Activated CD4-positive, alpha-beta T cell treated with anti-CD3 and anti-CD28 coated beads for 4 hours (primary cell): ENCODE data around the gene RUBCNL.
A peak's percentile ranks its signal among the peaks of the same experiment; 100 is the strongest.
"Not testable (repeated sequence)": the region's sequence is repeated elsewhere in the genome, so short reads cannot be mapped to it uniquely, and the experiment has no call there.

Source experiments
- DNase-seq, 2 donors: peaks; one replicate each; pipeline ENCODE4 v3.0.0-alpha.2; 2020

RUBCNL gene

DNA sequence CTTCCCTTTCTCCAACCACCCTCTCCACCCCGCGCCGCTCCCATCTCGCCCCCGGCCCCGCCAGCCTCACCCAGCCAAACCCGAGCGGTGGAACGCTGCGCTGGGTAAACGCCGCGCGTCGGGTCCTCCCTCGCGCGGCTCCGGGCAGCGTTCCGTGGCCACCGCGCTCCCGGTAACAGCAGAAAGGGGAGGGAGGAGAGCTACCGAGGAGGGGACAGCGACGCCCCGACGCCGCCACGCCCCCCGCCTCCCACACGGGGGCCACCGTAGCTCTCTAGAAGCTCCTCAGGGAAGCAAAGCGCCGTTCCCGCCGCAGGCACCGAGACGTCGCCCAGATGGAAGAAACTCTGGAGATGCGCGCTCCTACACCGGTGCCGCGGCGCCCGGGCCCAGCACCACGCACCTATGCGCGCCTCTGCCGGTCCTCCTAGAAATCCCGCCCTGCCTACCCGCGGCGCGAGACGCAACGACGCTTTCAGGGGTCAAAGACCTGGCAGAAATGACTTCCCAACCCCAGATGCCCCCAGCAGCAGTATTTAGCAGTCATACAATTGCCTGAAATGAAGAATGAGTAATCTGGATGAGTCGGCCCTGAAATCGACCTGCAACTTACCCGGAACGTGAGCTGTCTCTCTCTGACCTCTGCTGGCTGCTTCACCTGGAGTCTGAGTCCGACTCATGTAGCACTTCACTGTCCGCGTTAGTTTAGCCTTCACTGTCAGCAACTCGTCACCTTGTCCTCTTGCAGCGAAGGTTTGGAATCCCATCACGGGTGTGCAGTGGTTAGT lies at the start of gene RUBCNL:
Gene RUBCNL (minus strand): TSS at position 189 of the 788 bp plus-strand sequence. CDS start 14,777 bp downstream, outside the sequence.
- peak; percentile 5 to 20 for DNase-seq

GRCh38 chr13:46429558-46429957 lies 42.5 kb upstream of the RUBCNL start:
- not testable (repeated sequence) for DNase-seq

DNA sequence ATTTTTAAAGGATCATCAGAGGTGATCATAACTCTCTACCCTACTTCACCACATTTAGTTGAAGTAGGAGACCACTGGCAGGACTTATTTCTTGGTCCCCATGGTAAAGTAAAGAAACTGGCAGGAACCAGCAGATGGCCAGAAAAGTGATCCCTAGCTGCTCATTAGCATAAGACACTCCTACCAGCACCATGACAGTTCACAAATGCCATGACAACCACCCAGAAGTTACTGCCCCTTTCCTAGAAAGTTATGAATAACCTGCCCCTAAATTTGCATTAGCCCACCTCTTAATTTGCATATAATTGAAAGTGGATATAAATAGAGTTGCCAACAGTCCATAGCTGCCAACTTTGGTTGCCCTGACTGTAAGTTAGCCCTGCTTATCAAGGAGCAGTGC lies 18.4 kb upstream of the RUBCNL start:
- DNase-seq, result no peak

- DNase-seq, result no peak
Observed at GRCh38 chr13:46404733-46405100, 17.7 kb upstream of the RUBCNL start.

DNA sequence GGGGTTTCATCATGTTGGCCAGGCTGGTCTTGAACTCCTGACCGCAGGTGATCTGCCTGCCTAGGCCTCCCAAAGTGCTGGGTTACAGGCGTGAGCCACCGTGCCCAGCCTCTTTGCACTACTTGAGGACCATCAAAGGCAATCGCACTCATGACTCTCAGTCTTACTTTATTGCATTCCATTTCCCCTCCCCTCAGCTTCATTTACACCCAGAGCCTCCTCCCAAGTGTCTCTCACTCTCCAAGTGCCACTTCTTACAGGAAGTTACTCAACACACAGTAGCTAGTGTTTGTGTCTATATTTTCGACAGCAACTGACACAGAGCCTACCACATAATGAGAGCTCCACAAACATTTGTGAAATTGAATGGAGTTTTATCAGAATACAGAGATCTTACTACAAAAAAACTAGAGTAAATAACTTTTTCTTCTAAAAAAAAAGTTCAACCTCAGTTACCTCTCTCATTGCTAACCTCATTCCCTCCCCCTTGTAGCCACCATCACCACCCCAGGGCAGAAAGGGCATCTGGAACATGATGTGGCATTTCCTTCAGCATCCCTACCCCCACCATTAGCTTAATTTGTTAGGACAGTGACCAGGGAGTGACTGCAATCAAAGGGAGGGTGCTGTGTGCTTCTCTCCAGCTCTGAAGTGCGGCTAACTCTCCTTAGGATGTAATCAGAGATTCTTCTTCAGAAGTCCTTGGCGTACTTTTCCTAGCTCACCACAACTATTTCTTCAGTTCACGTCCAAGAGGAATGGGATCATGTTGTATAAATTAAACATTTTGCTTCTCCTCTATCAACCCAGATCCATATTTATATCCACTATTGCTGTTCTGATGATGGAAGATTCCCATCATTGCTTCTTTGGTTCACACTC lies 17.0 kb upstream of the RUBCNL start:
- no peak for DNase-seq

GRCh38 chr13:46402178-46402577 lies 15.1 kb upstream of the RUBCNL start:
- no peak for DNase-seq

- DNase-seq, result no peak
Observed at GRCh38 chr13:46401432-46401831, 14.4 kb upstream of the RUBCNL start.

- DNase-seq, result no peak
Observed at GRCh38 chr13:46396341-46396740, 9.3 kb upstream of the RUBCNL start.

DNA sequence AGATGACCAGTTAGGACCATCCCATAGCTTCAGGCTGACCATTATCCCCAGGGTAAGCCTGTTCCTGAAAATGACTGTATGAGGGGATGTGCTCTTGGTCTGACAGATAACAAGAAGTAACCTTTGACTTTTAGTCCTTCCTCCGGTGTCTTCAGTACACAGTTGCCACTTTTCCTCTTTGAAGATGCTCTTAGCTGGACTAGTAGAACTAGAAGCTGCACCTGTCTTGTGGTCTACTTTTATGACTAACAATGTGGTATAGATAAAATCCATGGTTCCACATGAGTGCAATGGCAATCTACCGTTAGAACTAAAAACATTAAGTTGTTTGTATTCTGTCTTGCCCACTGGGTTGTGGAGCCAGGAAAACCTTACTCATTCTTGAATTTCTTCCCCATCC lies 5.9 kb upstream of the RUBCNL start:
- no peak for DNase-seq

DNA sequence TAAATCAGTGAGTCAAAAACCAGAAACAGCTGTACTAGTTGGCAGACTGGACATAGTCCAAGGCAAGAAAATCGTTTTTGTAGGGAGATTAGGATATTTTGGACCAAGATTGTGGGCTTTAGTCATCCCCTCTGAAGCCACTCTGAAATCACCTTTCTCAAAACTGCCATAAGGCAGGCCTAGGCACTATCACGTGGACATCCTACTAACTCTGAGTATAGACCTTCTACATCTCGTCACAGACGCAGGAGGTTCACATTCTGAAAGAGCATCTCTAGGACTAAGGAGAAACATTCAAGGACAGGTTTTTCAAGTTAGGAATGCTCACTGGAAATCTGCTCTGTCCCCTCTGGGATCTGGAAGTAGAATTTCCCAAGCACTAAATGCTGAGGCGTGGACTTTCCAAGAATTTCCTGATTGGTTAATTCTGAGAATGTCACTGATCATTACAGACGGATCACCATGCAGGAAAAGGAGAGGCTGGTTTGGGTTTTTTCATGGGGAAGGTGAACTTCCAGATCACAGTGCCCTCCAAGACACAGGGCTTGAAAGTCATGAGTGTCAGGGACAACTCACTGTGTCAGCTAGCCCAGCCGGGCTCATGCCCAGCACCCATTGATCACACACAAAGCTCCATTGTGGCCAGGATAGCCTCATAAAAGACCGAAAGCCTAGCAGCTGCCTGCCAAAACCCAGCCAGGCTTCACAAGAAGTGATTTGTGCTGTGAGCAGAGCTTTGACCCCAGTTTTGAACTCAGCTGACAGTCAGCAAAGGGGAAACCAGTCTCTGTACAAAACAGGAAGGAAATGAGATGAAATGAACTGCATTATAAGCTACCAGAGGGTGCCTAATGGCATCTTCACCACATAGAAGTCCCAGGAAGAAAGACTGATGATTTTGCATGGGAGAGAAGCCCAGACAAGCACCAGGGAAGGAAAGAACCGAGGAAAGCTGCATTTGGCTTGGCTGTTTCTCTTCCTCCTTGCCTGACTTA lies 2.7 kb upstream of the RUBCNL start:
- DNase-seq, result peak in 1 of 2 donors; percentile 2

DNA sequence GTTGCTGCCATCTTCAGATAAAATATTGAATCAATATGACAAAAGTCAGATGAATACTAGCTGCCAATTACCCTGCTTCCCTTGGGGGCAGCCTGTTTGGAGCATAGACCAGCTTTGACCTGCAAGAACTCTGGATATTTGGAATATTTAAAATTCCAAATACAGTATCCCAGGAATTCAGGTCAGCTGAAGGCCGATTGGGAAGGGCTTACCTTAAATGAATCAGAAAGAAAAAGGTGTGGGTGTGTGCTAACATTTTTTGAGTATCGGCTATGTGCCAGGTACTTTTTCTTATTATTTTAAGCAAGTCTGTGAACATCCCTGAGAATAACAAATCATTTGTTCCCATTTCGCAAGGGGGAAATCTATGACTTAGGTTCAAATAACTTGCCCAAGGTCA lies 1.8 kb upstream of the RUBCNL start:
- no peak for DNase-seq

DNA sequence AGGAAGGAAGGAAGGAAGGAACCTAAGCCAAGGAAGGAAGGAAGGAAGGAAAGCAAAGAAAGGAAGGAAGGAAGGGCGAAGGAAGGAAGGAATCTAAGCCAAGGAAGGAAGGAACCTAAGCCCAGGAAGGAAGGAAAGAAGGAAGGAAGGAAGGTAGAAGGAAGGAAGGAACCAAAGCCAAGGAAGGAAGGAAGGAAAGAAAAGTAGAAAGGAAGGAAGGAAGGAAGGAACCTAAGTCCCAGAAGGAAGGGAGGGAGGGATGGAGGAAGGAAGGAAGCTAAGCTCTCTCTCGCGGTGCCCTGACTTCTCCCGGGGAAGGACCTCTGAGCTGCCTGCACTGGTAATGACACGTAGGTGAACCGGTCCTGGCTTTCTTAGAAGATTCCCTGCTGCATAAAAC lies 1.3 kb upstream of the RUBCNL start:
- no peak for DNase-seq

GRCh38 chr13:46386392-46387063 lies 524 bp downstream of the RUBCNL start:
- no peak for DNase-seq

GRCh38 chr13:46385946-46386345 lies 1.1 kb downstream of the RUBCNL start:
- DNase-seq, result no peak

GRCh38 chr13:46383383-46383782 lies 3.7 kb downstream of the RUBCNL start:
- no peak for DNase-seq

- DNase-seq, result no peak
Observed at GRCh38 chr13:46382224-46382623, 4.8 kb downstream of the RUBCNL start.

GRCh38 chr13:46380242-46380641 lies 6.8 kb downstream of the RUBCNL start:
- no peak for DNase-seq

DNA sequence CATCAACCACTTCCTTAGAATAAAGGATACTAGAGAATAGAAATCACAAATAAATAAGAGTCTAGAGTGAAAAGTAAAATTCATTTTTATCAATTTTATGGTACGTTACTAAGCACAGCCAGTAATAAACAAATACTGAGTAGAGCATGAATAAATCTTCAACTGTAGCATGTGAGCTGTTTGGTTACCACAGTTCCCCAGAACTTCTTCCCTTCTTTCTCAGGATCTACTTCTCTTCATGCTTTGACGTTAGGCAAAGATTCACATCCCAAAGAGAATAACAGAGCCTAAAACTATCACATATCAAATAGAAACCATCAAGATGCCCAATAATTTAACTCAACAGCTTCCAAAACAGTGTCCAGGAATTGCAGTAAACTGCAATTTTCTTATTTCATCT lies 7.4 kb downstream of the RUBCNL start:
- no peak for DNase-seq

DNA sequence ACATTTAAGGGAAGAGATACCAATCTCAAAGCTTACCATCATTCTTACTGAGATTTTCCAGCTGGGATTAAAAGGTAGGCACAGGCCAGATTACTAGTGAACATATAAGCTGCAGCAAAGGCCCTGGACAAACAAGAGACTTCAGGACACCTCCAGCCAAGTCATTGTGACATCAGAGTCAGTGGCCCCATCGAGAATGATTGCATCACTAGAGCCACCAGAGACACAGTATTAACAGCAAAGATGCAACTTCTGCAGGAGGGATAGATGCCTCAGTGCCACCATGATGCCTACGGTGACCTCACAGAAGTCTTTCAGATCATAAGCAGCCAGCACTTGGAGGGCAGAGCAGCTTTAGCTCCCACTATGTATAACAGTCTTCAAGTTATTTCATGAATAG lies 8.6 kb downstream of the RUBCNL start:
- no peak for DNase-seq

DNA sequence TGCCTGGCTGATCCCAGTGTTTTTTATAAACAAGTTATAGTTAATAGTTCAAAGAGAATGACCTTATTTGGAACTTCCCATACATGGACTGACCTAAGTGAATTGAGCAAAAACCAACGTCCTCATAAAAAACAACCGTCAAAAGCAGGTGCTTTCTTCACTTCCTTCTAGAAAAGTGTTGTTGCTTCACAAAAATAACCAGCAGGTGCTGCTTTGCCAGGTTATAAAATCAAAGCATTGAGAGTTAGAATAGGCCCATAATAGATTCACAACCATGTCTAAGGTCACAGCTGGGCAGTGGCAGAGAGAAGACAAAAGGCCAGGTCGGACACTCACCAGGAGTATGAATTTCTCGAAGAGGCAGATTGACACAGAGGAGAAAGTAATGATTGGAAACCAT lies 9.5 kb downstream of the RUBCNL start:
- no peak for DNase-seq

DNA sequence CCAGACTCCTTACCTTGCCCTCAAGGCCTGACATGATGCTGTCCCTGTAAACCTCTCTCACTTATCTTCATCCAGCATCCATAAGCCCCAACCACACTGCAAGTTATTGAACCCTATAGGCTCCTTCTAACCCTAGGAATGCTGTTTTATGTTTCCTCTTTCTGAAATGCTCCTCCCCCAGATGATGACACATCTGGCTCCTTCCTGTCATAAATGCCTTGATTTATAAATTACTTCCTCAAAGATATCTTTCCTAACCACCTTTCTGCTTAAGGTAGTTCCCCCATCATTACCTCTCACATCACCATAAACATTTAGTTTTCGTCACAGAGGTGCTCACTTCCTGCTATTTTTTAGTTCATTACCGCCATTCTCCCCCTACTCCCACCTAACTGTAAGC lies 12.3 kb downstream of the RUBCNL start:
- no peak for DNase-seq

DNA sequence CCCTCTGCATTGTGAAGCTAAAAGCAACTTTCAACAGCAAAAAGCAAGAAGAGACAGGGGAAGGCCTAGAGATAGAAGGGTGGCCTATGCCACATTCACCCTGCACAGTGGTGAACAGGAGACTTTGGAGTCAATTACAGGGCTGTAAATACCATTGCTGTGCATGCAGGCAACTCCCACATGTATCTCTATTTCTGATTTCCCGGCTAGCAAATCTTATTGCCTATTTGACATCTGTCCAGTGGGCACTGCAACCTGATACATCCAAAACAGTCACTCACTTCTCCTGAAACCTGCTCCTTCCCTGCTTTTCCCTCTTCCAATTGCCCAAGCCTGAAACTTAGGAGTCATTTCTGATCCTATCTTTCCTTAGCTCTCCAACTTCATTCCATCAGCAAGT lies 13.4 kb downstream of the RUBCNL start:
- no peak for DNase-seq
